GM23338 (cell line): ENCODE measurements around the gene PRPSAP1. TPM values are rescaled to one million over a fixed set of nuclear protein-coding genes. Genes with fewer than 3 reads are reported as not detected.

Experiments
- ATAC-seq: fragments of 200-7000 bp; cut with Tn5 transposase; 3 replicates; pipeline ENCODE4 v1.9.1; 2020
- DNase-seq: peaks from one replicate; pipeline ENCODE4 v3.0.0-alpha.2; 2015; ENCODE audit warnings: low spot score
- H2AFZ ChIP-seq: fragments of 200-600 bp; sonication (generic); 2 replicates; pipeline ENCODE4 v1.8.0; 2016; ENCODE audit warnings: antibody characterized with exemption, mild to moderate bottlenecking, moderate library complexity
- H3F3A ChIP-seq: fragments of 200-600 bp; sonication (generic); replicated peaks from 2 replicates; pipeline ENCODE4 v1.8.0; 2017; ENCODE audit warnings: antibody characterized with exemption, mixed run types, low read depth
- H3K27ac ChIP-seq: fragments of 200-600 bp; sonication (generic); 2 replicates; pipeline ENCODE4 v1.6.1; 2016; ENCODE audit warnings: low read depth
- H3K27me3 ChIP-seq: fragments of 200-600 bp; sonication (generic); 2 replicates; pipeline ENCODE4 v1.8.0; 2016; ENCODE audit warnings: mild to moderate bottlenecking, mixed run types, moderate library complexity; ENCODE audit not compliant: insufficient read depth
- H3K36me3 ChIP-seq: fragments of 200-600 bp; sonication (generic); 2 replicates; pipeline ENCODE4 v1.8.0; 2016; ENCODE audit warnings: mild to moderate bottlenecking; ENCODE audit not compliant: insufficient read depth
- H3K4me1 ChIP-seq: fragments of 200-600 bp; sonication (generic); 2 replicates; pipeline ENCODE4 v1.8.0; 2016; ENCODE audit warnings: mild to moderate bottlenecking, moderate library complexity; ENCODE audit not compliant: insufficient read depth
- H3K4me2 ChIP-seq: fragments of 200-600 bp; sonication (generic); 2 replicates; pipeline ENCODE4 v1.7.1; 2017; ENCODE audit warnings: mixed run types
- H3K4me3 ChIP-seq: fragments of 200-600 bp; sonication (generic); 2 replicates; pipeline ENCODE4 v1.6.1; 2016; ENCODE audit warnings: mixed run types
- H3K79me2 ChIP-seq: fragments of 200-600 bp; sonication (generic); replicated peaks from 2 replicates; pipeline ENCODE4 v1.8.0; 2017; ENCODE audit warnings: mild to moderate bottlenecking; ENCODE audit not compliant: insufficient read depth
- H3K9me2 ChIP-seq: fragments of 200-600 bp; sonication (generic); 2 replicates; pipeline ENCODE4 v1.8.0; 2017; ENCODE audit not compliant: insufficient read depth
- H4K20me1 ChIP-seq: fragments of 200-600 bp; sonication (generic); replicated peaks from 2 replicates; pipeline ENCODE4 v1.8.0; 2017; ENCODE audit warnings: mild to moderate bottlenecking; ENCODE audit not compliant: insufficient read depth
- H3K27ac Mint-ChIP-seq: 2 replicates; pipeline ENCODE4 v1.8.0; 2020; ENCODE audit warnings: inconsistent platforms, mild to moderate bottlenecking, moderate library complexity, mixed read lengths
- H3K27me3 Mint-ChIP-seq: 3 replicates; pipeline ENCODE4 v1.8.0; 2022; ENCODE audit warnings: low read depth, mild to moderate bottlenecking, moderate library complexity, mixed read lengths, inconsistent platforms; ENCODE audit not compliant: insufficient read depth, poor library complexity
- H3K36me3 Mint-ChIP-seq: 3 replicates; pipeline ENCODE4 v1.8.0; 2021; ENCODE audit warnings: low read depth, mild to moderate bottlenecking, inconsistent platforms, moderate library complexity, mixed read lengths
- H3K4me1 Mint-ChIP-seq: 3 replicates; pipeline ENCODE4 v1.8.0; 2020; ENCODE audit warnings: mild to moderate bottlenecking, inconsistent platforms, mixed read lengths
- H3K4me3 Mint-ChIP-seq: 3 replicates; pipeline ENCODE4 v1.8.0; 2021; ENCODE audit warnings: moderate library complexity, mild to moderate bottlenecking, inconsistent platforms, mixed read lengths
- H3K9me3 Mint-ChIP-seq: 3 replicates; pipeline ENCODE4 v1.8.0; 2020; ENCODE audit warnings: moderate library complexity, mild to moderate bottlenecking, inconsistent platforms, mixed read lengths
- CREB1 ChIP-seq: fragments of 250-450 bp; sonication (Bioruptor Pico); IDR thresholded peaks from 2 replicates; pipeline ENCODE4 v1.5.0; 2020; ENCODE audit warnings: low read depth, mild to moderate bottlenecking, moderate library complexity
- ETS1 ChIP-seq: IDR thresholded peaks from 2 replicates; pipeline ENCODE4 v1.6.1; 2016; ENCODE audit warnings: antibody characterized with exemption
- EZH2 ChIP-seq: fragments of 200-600 bp; sonication (generic); IDR thresholded peaks from one replicate; pipeline ENCODE4 v1.8.0; 2017; ENCODE audit warnings: antibody characterized with exemption, mild to moderate bottlenecking, low read depth; ENCODE audit not compliant: unreplicated experiment
- NANOG ChIP-seq: IDR thresholded peaks from 2 replicates; pipeline ENCODE4 v1.6.1; 2016; ENCODE audit warnings: antibody characterized with exemption, borderline replicate concordance
- POLR2AphosphoS5 ChIP-seq: IDR thresholded peaks from 2 replicates; pipeline ENCODE4 v1.6.1; 2016; ENCODE audit warnings: antibody characterized with exemption, low read depth
- STAT1 ChIP-seq: IDR thresholded peaks from one replicate; pipeline ENCODE4 v1.6.1; 2016; ENCODE audit warnings: antibody characterized with exemption; ENCODE audit not compliant: unreplicated experiment
- ZNF114 ChIP-seq: fragments of 250-450 bp; sonication (Bioruptor Pico); IDR thresholded peaks from 2 replicates; pipeline ENCODE4 v1.5.0; 2020; ENCODE audit warnings: mild to moderate bottlenecking, moderate library complexity
- ZNF331 ChIP-seq: fragments of 250-450 bp; sonication (Bioruptor Pico); IDR thresholded peaks from 2 replicates; pipeline ENCODE4 v1.5.0; 2020; ENCODE audit warnings: low read depth, mild to moderate bottlenecking, moderate library complexity
- polyA plus RNA-seq: library from polyadenylated mRNA; unstranded; fragments of >200 nt; fragmentation: Nextera tagmentation; extraction: Ambion mirVana; gene quantifications from 2 replicates; pipeline ENCODE4 v1.2.1, GENCODE V29; 2016
- total RNA-seq: library from RNA; depleted of rRNA; stranded (reverse); fragments of >200 nt; shearing (Covaris generic); gene quantifications from 2 replicates; pipeline ENCODE4 v1.2.3, GENCODE V29; 2014
- TF ChIP-seq, protein P1 (sequence below), 2 experiments: fragments of 200-600 bp in 1 of 2; sonication (generic) in 1 of 2; conservative IDR thresholded peaks; 2 replicates each; pipeline versions ENCODE4 v1.5.1 to v1.6.1; 2016 to 2017; ENCODE audit warnings: antibody characterized with exemption in 2 of 2, low read depth in 2 of 2, mild to moderate bottlenecking in 2 of 2, moderate library complexity in 1 of 2
- TF ChIP-seq, protein P2 (sequence below): IDR thresholded peaks from one replicate; pipeline ENCODE4 v1.6.1; 2018; ENCODE audit warnings: antibody characterized with exemption; ENCODE audit not compliant: unreplicated experiment

Gene PRPSAP1
- total and polyA plus RNA-seq, 2 experiments from 2014 or later, result 39.5 to 58.8 TPM

GRCh38 chr17:76278268-76278908 is 75.3 kb downstream of the PRPSAP1 start (continued):
- TF ChIP-seq, protein P1, sequence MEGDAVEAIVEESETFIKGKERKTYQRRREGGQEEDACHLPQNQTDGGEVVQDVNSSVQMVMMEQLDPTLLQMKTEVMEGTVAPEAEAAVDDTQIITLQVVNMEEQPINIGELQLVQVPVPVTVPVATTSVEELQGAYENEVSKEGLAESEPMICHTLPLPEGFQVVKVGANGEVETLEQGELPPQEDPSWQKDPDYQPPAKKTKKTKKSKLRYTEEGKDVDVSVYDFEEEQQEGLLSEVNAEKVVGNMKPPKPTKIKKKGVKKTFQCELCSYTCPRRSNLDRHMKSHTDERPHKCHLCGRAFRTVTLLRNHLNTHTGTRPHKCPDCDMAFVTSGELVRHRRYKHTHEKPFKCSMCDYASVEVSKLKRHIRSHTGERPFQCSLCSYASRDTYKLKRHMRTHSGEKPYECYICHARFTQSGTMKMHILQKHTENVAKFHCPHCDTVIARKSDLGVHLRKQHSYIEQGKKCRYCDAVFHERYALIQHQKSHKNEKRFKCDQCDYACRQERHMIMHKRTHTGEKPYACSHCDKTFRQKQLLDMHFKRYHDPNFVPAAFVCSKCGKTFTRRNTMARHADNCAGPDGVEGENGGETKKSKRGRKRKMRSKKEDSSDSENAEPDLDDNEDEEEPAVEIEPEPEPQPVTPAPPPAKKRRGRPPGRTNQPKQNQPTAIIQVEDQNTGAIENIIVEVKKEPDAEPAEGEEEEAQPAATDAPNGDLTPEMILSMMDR (conservative IDR thresholded peaks at IDR 0.05; ENCODE audit: low read depth in 2 of 2), result no peak
- TF ChIP-seq ETS1 (no peak), NANOG (no peak), EZH2 (no peak), ZNF331 (no peak), POLR2AphosphoS5 (no peak)
- TF ChIP-seq, protein P2, sequence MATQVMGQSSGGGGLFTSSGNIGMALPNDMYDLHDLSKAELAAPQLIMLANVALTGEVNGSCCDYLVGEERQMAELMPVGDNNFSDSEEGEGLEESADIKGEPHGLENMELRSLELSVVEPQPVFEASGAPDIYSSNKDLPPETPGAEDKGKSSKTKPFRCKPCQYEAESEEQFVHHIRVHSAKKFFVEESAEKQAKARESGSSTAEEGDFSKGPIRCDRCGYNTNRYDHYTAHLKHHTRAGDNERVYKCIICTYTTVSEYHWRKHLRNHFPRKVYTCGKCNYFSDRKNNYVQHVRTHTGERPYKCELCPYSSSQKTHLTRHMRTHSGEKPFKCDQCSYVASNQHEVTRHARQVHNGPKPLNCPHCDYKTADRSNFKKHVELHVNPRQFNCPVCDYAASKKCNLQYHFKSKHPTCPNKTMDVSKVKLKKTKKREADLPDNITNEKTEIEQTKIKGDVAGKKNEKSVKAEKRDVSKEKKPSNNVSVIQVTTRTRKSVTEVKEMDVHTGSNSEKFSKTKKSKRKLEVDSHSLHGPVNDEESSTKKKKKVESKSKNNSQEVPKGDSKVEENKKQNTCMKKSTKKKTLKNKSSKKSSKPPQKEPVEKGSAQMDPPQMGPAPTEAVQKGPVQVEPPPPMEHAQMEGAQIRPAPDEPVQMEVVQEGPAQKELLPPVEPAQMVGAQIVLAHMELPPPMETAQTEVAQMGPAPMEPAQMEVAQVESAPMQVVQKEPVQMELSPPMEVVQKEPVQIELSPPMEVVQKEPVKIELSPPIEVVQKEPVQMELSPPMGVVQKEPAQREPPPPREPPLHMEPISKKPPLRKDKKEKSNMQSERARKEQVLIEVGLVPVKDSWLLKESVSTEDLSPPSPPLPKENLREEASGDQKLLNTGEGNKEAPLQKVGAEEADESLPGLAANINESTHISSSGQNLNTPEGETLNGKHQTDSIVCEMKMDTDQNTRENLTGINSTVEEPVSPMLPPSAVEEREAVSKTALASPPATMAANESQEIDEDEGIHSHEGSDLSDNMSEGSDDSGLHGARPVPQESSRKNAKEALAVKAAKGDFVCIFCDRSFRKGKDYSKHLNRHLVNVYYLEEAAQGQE, result no peak

GRCh38 chr17:76277300-76278267 is 76.1 kb downstream of the PRPSAP1 start:
- no peak overlapping the region for H3K4me2 ChIP-seq
- H4K20me1 ChIP-seq, result no peaks in the 10 kb centered on the region
- ATAC-seq (no peak), DNase-seq (no peak)
- Mint-ChIP-seq H3K27ac (peak overlapping the region; percentile 78; the same call in 1 of the 2 replicates), H3K4me1 (peaks cover 9% of the 10 kb centered on the region; the same call in 2 of the 3 replicates), H3K27me3 (peaks cover 11% of the 10 kb centered on the region), H3K36me3 (no peaks in the 10 kb centered on the region), H3K9me3 (no peaks in the 10 kb centered on the region), H3K4me3 (no peak overlapping the region)
- H3K4me1 ChIP-seq, result no peaks in the 10 kb centered on the region
- H2AFZ ChIP-seq, result no peak overlapping the region
- H3K27me3 ChIP-seq, result no peaks in the 10 kb centered on the region
- no peak overlapping the region for H3K27ac ChIP-seq
- no peaks in the 10 kb centered on the region for H3K36me3 ChIP-seq
- H3K9me2 ChIP-seq, result no peaks in the 10 kb centered on the region
- H3K4me3 ChIP-seq, result no peak overlapping the region
- no peaks in the 10 kb centered on the region for H3F3A ChIP-seq
- no peaks in the 10 kb centered on the region for H3K79me2 ChIP-seq
- TF ChIP-seq, protein P1 (conservative IDR thresholded peaks at IDR 0.05; ENCODE audit: low read depth in 2 of 2), result no peak
- TF ChIP-seq CREB1, result no peak
- no peak for TF ChIP-seq STAT1
- TF ChIP-seq NANOG, result no peak
- TF ChIP-seq ZNF114 (CRISPR knock-in tag), result no peak
